ENCODE results near the gene RASD2.

RASD2 gene

GRCh38 chr22:35542939-35543516 is 2.4 kb downstream of the RASD2 start:
- Histone ChIP-seq H3K27me3 (ENCODE audit: insufficient read depth, low read length) (peaks cover 14% of the 10 kb centered on the region), H3K9ac (ENCODE audit: low read length) (no peak overlapping the region), H2BK5ac (ENCODE audit: low read depth, low read length, poor library complexity) (no peak overlapping the region), H3K9me3 (ENCODE audit: insufficient read depth, low read depth, low read length) (peaks cover 5% of the 10 kb centered on the region), H3K27ac (ENCODE audit: low read depth, low read length) (no peak overlapping the region), H3K23ac (ENCODE audit: low read length) (no peak overlapping the region), H3K14ac (ENCODE audit: low read length) (no peak overlapping the region), H4K12ac (ENCODE audit: low read depth, low read length) (no peak overlapping the region), H2AK5ac (ENCODE audit: low read length) (no peak overlapping the region), H3K79me1 (ENCODE audit: low read length) (no peaks in the 10 kb centered on the region), H2BK120ac (ENCODE audit: insufficient read depth, low read length, poor library complexity) (no peak overlapping the region), H3K4me2 (ENCODE audit: low read length) (no peak overlapping the region), H4K91ac (ENCODE audit: low read depth, low read length) (no peak overlapping the region), H3K36me3 (ENCODE audit: control insufficient read depth in 1 of 2, insufficient read depth in 2 of 2, low read length in 2 of 2) (no peaks in the 10 kb centered on the region), H2AFZ (ENCODE audit: insufficient read depth, low read length, poor library complexity) (no peak overlapping the region), H3K4me3 (ENCODE audit: low read depth, low read length) (no peak overlapping the region), H3K4ac (ENCODE audit: low read depth, low read length) (no peak overlapping the region), H3K79me2 (ENCODE audit: control insufficient read depth, insufficient read depth, low read length, poor library complexity) (no peaks in the 10 kb centered on the region), H3K4me1 (ENCODE audit: control insufficient read depth in 1 of 2, insufficient read depth in 2 of 2, low read length in 2 of 2) (peaks cover 7 to 13% of the 10 kb centered on the region in 2 experiments), H2BK12ac (ENCODE audit: low read length) (no peak overlapping the region), H3K18ac (ENCODE audit: low read length) (no peak overlapping the region), H4K8ac (ENCODE audit: low read depth, low read length) (no peak overlapping the region)
- DNase-seq = no peak
- no CpG with 5 or more reads among the region's 6 CpGs for WGBS (ENCODE audit: extremely low coverage, insufficient coverage, insufficient read length)

- H3K23ac ChIP-seq (ENCODE audit: low read length) = no peak overlapping the region
- H3K27ac ChIP-seq (ENCODE audit: low read depth, low read length) = no peak overlapping the region
- no peaks in the 10 kb centered on the region for H3K79me1 ChIP-seq (ENCODE audit: low read length)
- H3K27me3 ChIP-seq (ENCODE audit: insufficient read depth, low read length) = peaks cover 14% of the 10 kb centered on the region
- no peak overlapping the region for H3K9ac ChIP-seq (ENCODE audit: low read length)
- H3K18ac ChIP-seq (ENCODE audit: low read length) = no peak overlapping the region
- H3K79me2 ChIP-seq (ENCODE audit: control insufficient read depth, insufficient read depth, low read length, poor library complexity) = no peaks in the 10 kb centered on the region
- no peak overlapping the region for H2AFZ ChIP-seq (ENCODE audit: insufficient read depth, low read length, poor library complexity)
- H2BK5ac ChIP-seq (ENCODE audit: low read depth, low read length, poor library complexity) = no peak overlapping the region
- no peak overlapping the region for H3K4me3 ChIP-seq (ENCODE audit: low read depth, low read length)
- no peak overlapping the region for H3K14ac ChIP-seq (ENCODE audit: low read length)
- H3K4me1 ChIP-seq (ENCODE audit: control insufficient read depth in 1 of 2, insufficient read depth in 2 of 2, low read length in 2 of 2) = peaks cover 7 to 13% of the 10 kb centered on the region in 2 experiments
- H2BK12ac ChIP-seq (ENCODE audit: low read length) = no peak overlapping the region
- no peak overlapping the region for H2AK5ac ChIP-seq (ENCODE audit: low read length)
- H4K91ac ChIP-seq (ENCODE audit: low read depth, low read length) = no peak overlapping the region
- WGBS (ENCODE audit: extremely low coverage, insufficient coverage, insufficient read length) = no CpG with 5 or more reads among the region's 3 CpGs
- H2BK120ac ChIP-seq (ENCODE audit: insufficient read depth, low read length, poor library complexity) = no peak overlapping the region
- no peak overlapping the region for H4K8ac ChIP-seq (ENCODE audit: low read depth, low read length)
- H3K4me2 ChIP-seq (ENCODE audit: low read length) = no peak overlapping the region
- no peak overlapping the region for H4K12ac ChIP-seq (ENCODE audit: low read depth, low read length)
- H3K36me3 ChIP-seq (ENCODE audit: control insufficient read depth in 1 of 2, insufficient read depth in 2 of 2, low read length in 2 of 2) = no peaks in the 10 kb centered on the region
- H3K9me3 ChIP-seq (ENCODE audit: insufficient read depth, low read depth, low read length) = peaks cover 5% of the 10 kb centered on the region
- H3K4ac ChIP-seq (ENCODE audit: low read depth, low read length) = no peak overlapping the region
- no peak for DNase-seq
These were observed 3.1 kb downstream of the RASD2 start for GRCh38 chr22:35543702-35544101.

DNA sequence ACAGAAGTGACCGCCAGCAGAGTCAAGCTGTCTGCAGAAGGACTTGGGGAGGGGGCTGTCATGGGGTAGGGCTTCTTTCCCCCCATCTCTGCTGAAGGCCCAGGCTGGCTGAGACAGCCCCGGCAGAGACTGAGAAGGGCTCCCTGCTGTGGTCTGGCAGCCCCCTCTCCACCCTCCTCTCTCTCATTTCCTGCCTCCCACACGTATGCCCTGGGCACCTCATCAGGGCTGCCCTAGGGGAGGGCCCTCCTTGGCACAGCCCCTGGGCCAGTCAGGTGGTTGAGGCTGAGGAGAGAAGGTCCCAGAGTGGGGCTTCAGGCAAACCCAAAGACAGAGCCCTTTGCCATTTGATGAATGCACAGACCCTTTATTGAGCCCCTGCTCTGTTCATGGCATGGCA is 3.6 kb downstream of the RASD2 start:
- WGBS (ENCODE audit: extremely low coverage, insufficient coverage, insufficient read length) = no CpG with 5 or more reads among the region's 3 CpGs
- no peak for DNase-seq
- H3K27me3 ChIP-seq (ENCODE audit: insufficient read depth, low read length) = peaks cover 14% of the 10 kb centered on the region
- no peak overlapping the region for H4K12ac ChIP-seq (ENCODE audit: low read depth, low read length)
- no peak overlapping the region for H2BK12ac ChIP-seq (ENCODE audit: low read length)
- no peak overlapping the region for H3K4me3 ChIP-seq (ENCODE audit: low read depth, low read length)
- H3K27ac ChIP-seq (ENCODE audit: low read depth, low read length) = no peak overlapping the region
- no peak overlapping the region for H3K18ac ChIP-seq (ENCODE audit: low read length)
- H3K9me3 ChIP-seq (ENCODE audit: insufficient read depth, low read depth, low read length) = peaks cover 5% of the 10 kb centered on the region
- H3K23ac ChIP-seq (ENCODE audit: low read length) = no peak overlapping the region
- H2BK5ac ChIP-seq (ENCODE audit: low read depth, low read length, poor library complexity) = no peak overlapping the region
- H3K14ac ChIP-seq (ENCODE audit: low read length) = no peak overlapping the region
- no peaks in the 10 kb centered on the region for H3K36me3 ChIP-seq (ENCODE audit: control insufficient read depth in 1 of 2, insufficient read depth in 2 of 2, low read length in 2 of 2)
- peaks cover 7 to 13% of the 10 kb centered on the region in 2 experiments for H3K4me1 ChIP-seq (ENCODE audit: control insufficient read depth in 1 of 2, insufficient read depth in 2 of 2, low read length in 2 of 2)
- H2BK120ac ChIP-seq (ENCODE audit: insufficient read depth, low read length, poor library complexity) = no peak overlapping the region
- H4K91ac ChIP-seq (ENCODE audit: low read depth, low read length) = no peak overlapping the region
- H3K79me1 ChIP-seq (ENCODE audit: low read length) = no peaks in the 10 kb centered on the region
- H3K79me2 ChIP-seq (ENCODE audit: control insufficient read depth, insufficient read depth, low read length, poor library complexity) = no peaks in the 10 kb centered on the region
- no peak overlapping the region for H4K8ac ChIP-seq (ENCODE audit: low read depth, low read length)
- no peak overlapping the region for H3K9ac ChIP-seq (ENCODE audit: low read length)
- H2AFZ ChIP-seq (ENCODE audit: insufficient read depth, low read length, poor library complexity) = no peak overlapping the region
- H2AK5ac ChIP-seq (ENCODE audit: low read length) = no peak overlapping the region
- H3K4me2 ChIP-seq (ENCODE audit: low read length) = no peak overlapping the region
- no peak overlapping the region for H3K4ac ChIP-seq (ENCODE audit: low read depth, low read length)

DNA sequence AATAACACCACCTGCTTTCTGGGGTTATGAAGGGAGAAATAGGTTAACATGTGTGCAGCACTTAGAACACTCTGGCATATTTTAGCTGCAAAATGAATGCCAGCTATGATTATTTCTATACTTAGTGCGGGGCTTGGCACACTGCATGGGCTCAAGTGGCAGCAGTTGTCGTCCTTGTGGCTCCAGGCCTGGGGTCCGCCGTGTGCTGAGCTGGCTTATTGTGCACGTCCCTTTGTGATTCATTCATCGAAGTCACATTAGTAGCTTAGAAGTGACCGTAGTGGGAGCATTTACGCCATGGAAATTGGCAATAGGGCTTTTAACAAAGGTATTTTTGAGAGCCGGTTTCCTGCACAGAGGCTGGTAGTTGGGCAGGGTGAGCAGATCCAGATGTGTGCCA is 4.2 kb downstream of the RASD2 start:
- Histone ChIP-seq H3K9me3 (ENCODE audit: insufficient read depth, low read depth, low read length) (peaks cover 4% of the 10 kb centered on the region), H3K4ac (ENCODE audit: low read depth, low read length) (no peak overlapping the region), H3K27ac (ENCODE audit: low read depth, low read length) (no peak overlapping the region), H3K79me1 (ENCODE audit: low read length) (no peaks in the 10 kb centered on the region), H2AK5ac (ENCODE audit: low read length) (no peak overlapping the region), H2BK12ac (ENCODE audit: low read length) (no peak overlapping the region), H3K4me3 (ENCODE audit: low read depth, low read length) (no peak overlapping the region), H4K91ac (ENCODE audit: low read depth, low read length) (no peak overlapping the region), H3K4me1 (ENCODE audit: control insufficient read depth in 1 of 2, insufficient read depth in 2 of 2, low read length in 2 of 2) (peaks cover 5 to 11% of the 10 kb centered on the region in 2 experiments), H3K23ac (ENCODE audit: low read length) (no peak overlapping the region), H3K9ac (ENCODE audit: low read length) (no peak overlapping the region), H3K4me2 (ENCODE audit: low read length) (no peak overlapping the region), H3K18ac (ENCODE audit: low read length) (no peak overlapping the region), H2BK5ac (ENCODE audit: low read depth, low read length, poor library complexity) (no peak overlapping the region), H3K79me2 (ENCODE audit: control insufficient read depth, insufficient read depth, low read length, poor library complexity) (no peaks in the 10 kb centered on the region), H4K8ac (ENCODE audit: low read depth, low read length) (no peak overlapping the region), H2BK120ac (ENCODE audit: insufficient read depth, low read length, poor library complexity) (no peak overlapping the region), H4K12ac (ENCODE audit: low read depth, low read length) (no peak overlapping the region), H3K14ac (ENCODE audit: low read length) (no peak overlapping the region), H3K36me3 (ENCODE audit: control insufficient read depth in 1 of 2, insufficient read depth in 2 of 2, low read length in 2 of 2) (no peaks in the 10 kb centered on the region), H2AFZ (ENCODE audit: insufficient read depth, low read length, poor library complexity) (no peak overlapping the region), H3K27me3 (ENCODE audit: insufficient read depth, low read length) (peaks cover 13% of the 10 kb centered on the region)
- DNase-seq = no peak
- no CpG with 5 or more reads among the region's 9 CpGs for WGBS (ENCODE audit: extremely low coverage, insufficient coverage, insufficient read length)
